ENCODE results near the gene RGL1. TPM values are rescaled to one million over a fixed set of nuclear protein-coding genes. Genes with fewer than 3 reads are reported as not detected.

Gene RGL1
- total RNA-seq, 1 donor = 33.2 TPM

- peak overlapping the region; percentile 1 for H3K4me3 ChIP-seq (ENCODE audit: low read depth, low read length)
- peak; percentile 57 for DNase-seq (ENCODE audit: low read depth)
- no peak for TF ChIP-seq CTCF (IDR thresholded peaks at IDR 0.05; ENCODE audit: insufficient read depth, low read depth, low read length)
These were observed 72.3 kb downstream of the RGL1 start for GRCh38 chr1:183877053-183877720.

GRCh38 chr1:183879494-183879893 is 74.6 kb downstream of the RGL1 start:
- DNase-seq (ENCODE audit: low read depth) = peak; percentile 29
- no peak for TF ChIP-seq CTCF (IDR thresholded peaks at IDR 0.05; ENCODE audit: insufficient read depth, low read depth, low read length)
- no peak overlapping the region for H3K4me3 ChIP-seq (ENCODE audit: low read depth, low read length)

- peak; percentile 22 for DNase-seq (ENCODE audit: low read depth)
These were observed 75.0 kb downstream of the RGL1 start for GRCh38 chr1:183879966-183880365.

GRCh38 chr1:183880531-183881243 is 75.8 kb downstream of the RGL1 start:
- H3K4me3 ChIP-seq (ENCODE audit: low read depth, low read length) = no peak overlapping the region
- DNase-seq (ENCODE audit: low read depth) = no peak
- TF ChIP-seq CTCF (IDR thresholded peaks at IDR 0.05; ENCODE audit: insufficient read depth, low read depth, low read length) = no peak

More at GRCh38 chr1:183879966-183880365, 75.0 kb downstream of the RGL1 start:
- no peak for TF ChIP-seq CTCF (IDR thresholded peaks at IDR 0.05; ENCODE audit: insufficient read depth, low read depth, low read length)
- H3K4me3 ChIP-seq (ENCODE audit: low read depth, low read length) = no peak overlapping the region

DNA sequence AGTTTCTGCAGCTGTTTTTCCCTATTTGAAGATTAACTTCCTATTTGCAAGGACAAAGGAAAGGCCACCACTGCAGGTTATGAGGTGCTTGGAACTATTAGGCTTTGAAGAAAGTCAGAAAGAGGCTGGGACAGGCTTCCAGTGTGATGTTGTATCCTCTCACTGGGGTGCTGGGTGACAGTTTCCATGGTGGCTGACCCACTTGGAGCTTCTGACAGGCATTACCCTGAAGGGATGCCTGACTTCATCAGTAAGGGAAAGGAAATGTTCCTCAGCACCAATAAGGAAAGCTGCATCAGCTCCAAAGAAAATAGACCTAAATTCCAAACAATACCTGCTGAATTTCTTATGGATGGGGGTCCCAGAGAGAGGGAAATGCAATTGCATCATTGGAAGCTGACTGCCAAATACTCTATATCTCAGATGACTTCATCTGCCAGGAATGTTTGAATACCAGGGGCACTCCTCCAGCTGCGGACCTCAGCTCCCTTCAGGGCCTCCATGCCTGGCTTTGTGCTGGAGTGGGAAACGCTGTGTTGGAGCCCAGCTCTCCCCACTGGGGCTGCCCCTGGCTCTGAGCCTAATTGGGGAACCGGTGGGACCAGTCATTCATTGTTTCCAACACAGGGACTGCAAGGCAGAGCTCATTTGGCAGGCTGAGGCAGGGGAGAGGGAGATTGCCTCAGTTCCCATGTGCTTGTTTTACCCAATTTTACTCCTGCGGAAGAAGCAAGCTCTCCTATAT is 76.6 kb downstream of the RGL1 start:
- peak; percentile 76 for DNase-seq (ENCODE audit: low read depth)
- H3K4me3 ChIP-seq (ENCODE audit: low read depth, low read length) = no peak overlapping the region
- no peak for TF ChIP-seq CTCF (IDR thresholded peaks at IDR 0.05; ENCODE audit: insufficient read depth, low read depth, low read length)

GRCh38 chr1:183882335-183883167 is 77.6 kb downstream of the RGL1 start:
- no peak for TF ChIP-seq CTCF (IDR thresholded peaks at IDR 0.05; ENCODE audit: insufficient read depth, low read depth, low read length)
- no peak overlapping the region for H3K4me3 ChIP-seq (ENCODE audit: low read depth, low read length)
- DNase-seq (ENCODE audit: low read depth) = no peak

Data from fibroblast of villous mesenchyme (primary cell).